Neuronal stem cell (in vitro differentiated cells): ENCODE data around the gene TRPM1. TPM values are rescaled to one million over a fixed set of nuclear protein-coding genes. Genes with fewer than 3 reads are reported as not detected.

ENCODE experiments used
- DNase-seq: peaks from one replicate; pipeline ENCODE4 v3.0.0-alpha.2; 2013; ENCODE audit warnings: low spot score
- H2AFZ ChIP-seq: one replicate; pipeline ENCODE4 v1.6.1; 2013; ENCODE audit warnings: mild to moderate bottlenecking, low read length, inconsistent platforms
- H2AK5ac ChIP-seq: 2 replicates; pipeline ENCODE4 v1.6.1; 2013; ENCODE audit warnings: low read depth, mild to moderate bottlenecking, inconsistent platforms, low read length, moderate library complexity, mixed read lengths
- H2BK120ac ChIP-seq: 2 replicates; pipeline ENCODE4 v1.6.1; 2013; ENCODE audit warnings: low read depth, mild to moderate bottlenecking, inconsistent platforms, low read length, moderate library complexity, mixed read lengths
- H2BK12ac ChIP-seq: one replicate; pipeline ENCODE4 v1.6.1; 2013; ENCODE audit warnings: low read length, inconsistent platforms
- H2BK15ac ChIP-seq: 2 replicates; pipeline ENCODE4 v1.6.1; 2013; ENCODE audit warnings: mild to moderate bottlenecking, low read length, inconsistent platforms, mixed read lengths
- H2BK5ac ChIP-seq: one replicate; pipeline ENCODE4 v1.6.1; 2013; ENCODE audit warnings: inconsistent platforms, mild to moderate bottlenecking, low read length, moderate library complexity
- H3K14ac ChIP-seq: one replicate; pipeline ENCODE4 v1.6.1; 2013; ENCODE audit warnings: low read length, inconsistent platforms
- H3K18ac ChIP-seq: 2 replicates; pipeline ENCODE4 v1.6.1; 2013; ENCODE audit warnings: low read length, inconsistent platforms
- H3K23ac ChIP-seq: 2 replicates; pipeline ENCODE4 v1.6.1; 2013; ENCODE audit warnings: low read depth, mild to moderate bottlenecking, mixed read lengths, low read length, inconsistent platforms; ENCODE audit not compliant: poor library complexity
- H3K27ac ChIP-seq: replicated peaks from 3 replicates; pipeline ENCODE4 v1.5.1; 2013; ENCODE audit warnings: low read length, inconsistent platforms
- H3K27me3 ChIP-seq, 3 experiments: 2 replicates each; pipeline ENCODE4 v1.6.1; 2013; ENCODE audit warnings: low read length in 3 of 3, mild to moderate bottlenecking in 2 of 3, inconsistent platforms in 1 of 3, low read depth in 1 of 3, mixed read lengths in 1 of 3, moderate library complexity in 1 of 3; ENCODE audit not compliant: control insufficient read depth in 3 of 3, insufficient read depth in 3 of 3
- H3K36me3 ChIP-seq, 2 donors: replicated peaks in 1 of 2; 2 replicates each; pipeline ENCODE4 v1.6.1; 2013; ENCODE audit warnings: low read length in 2 of 2; ENCODE audit not compliant: control insufficient read depth in 2 of 2, insufficient read depth in 2 of 2
- H3K4ac ChIP-seq: 2 replicates; pipeline ENCODE4 v1.6.1; 2013; ENCODE audit warnings: inconsistent platforms, mild to moderate bottlenecking, low read length, moderate library complexity
- H3K4me1 ChIP-seq, 2 donors: 1 replicate in 1 of 2; 2 replicates in 1 of 2; pipeline ENCODE4 v1.6.1; 2013; ENCODE audit warnings: low read length in 2 of 2, low read depth in 1 of 2; ENCODE audit not compliant: control insufficient read depth in 2 of 2, insufficient read depth in 1 of 2
- H3K4me2 ChIP-seq: one replicate; pipeline ENCODE4 v1.6.1; 2013; ENCODE audit warnings: mild to moderate bottlenecking, low read length, inconsistent platforms; ENCODE audit not compliant: insufficient read depth, poor library complexity, severe bottlenecking
- H3K4me3 ChIP-seq, 2 donors: 2 replicates each; pipeline ENCODE4 v1.5.1; 2013; ENCODE audit warnings: low read length in 2 of 2, mild to moderate bottlenecking in 2 of 2, inconsistent platforms in 1 of 2, moderate library complexity in 1 of 2
- H3K79me1 ChIP-seq: one replicate; pipeline ENCODE4 v1.6.1; 2013; ENCODE audit warnings: low read depth, mild to moderate bottlenecking, inconsistent platforms, low read length, moderate library complexity
- H3K9ac ChIP-seq: one replicate; pipeline ENCODE4 v1.6.1; 2013; ENCODE audit warnings: mild to moderate bottlenecking, low read depth, low read length, inconsistent platforms; ENCODE audit not compliant: poor library complexity
- H3K9me3 ChIP-seq, 2 donors: replicated peaks in 1 of 2; 2 replicates each; pipeline versions ENCODE3 to v1.6.1; 2013; ENCODE audit warnings: low read length in 2 of 2, mild to moderate bottlenecking in 2 of 2, inconsistent platforms in 1 of 2, low read depth in 1 of 2, mixed read lengths in 1 of 2, moderate library complexity in 1 of 2; ENCODE audit not compliant: control insufficient read depth in 2 of 2, insufficient read depth in 1 of 2
- H4K8ac ChIP-seq: one replicate; pipeline ENCODE4 v1.6.1; 2013; ENCODE audit warnings: low read depth, mild to moderate bottlenecking, inconsistent platforms, low read length, moderate library complexity
- H4K91ac ChIP-seq: one replicate; pipeline ENCODE4 v1.6.1; 2013; ENCODE audit warnings: low read length, low read depth, mild to moderate bottlenecking, inconsistent platforms; ENCODE audit not compliant: poor library complexity
- WGBS, 2 donors: extraction: QIAGEN DNeasy Blood & Tissue Kit; methylation state at CpG; one replicate each; pipeline ENCODE4 v1.1.7; 2013; ENCODE audit warnings: missing lambda C conversion rate in 2 of 2, mixed read lengths in 1 of 2; ENCODE audit not compliant: insufficient read length in 2 of 2, insufficient replicate concordance in 1 of 2; ENCODE audit errors: extremely low coverage in 2 of 2; 5-methylcytosine and 5-hydroxymethylcytosine counted together
- small RNA-seq: library from polyadenylated mRNA; stranded (forward); fragments of <200 nt; extraction: miRNeasy Mini kit (QIAGEN cat#:217004); gene quantifications from one replicate; pipeline ENCODE3, GENCODE V24; 2013; ENCODE audit not compliant: insufficient read depth

The TRPM1 gene

DNA sequence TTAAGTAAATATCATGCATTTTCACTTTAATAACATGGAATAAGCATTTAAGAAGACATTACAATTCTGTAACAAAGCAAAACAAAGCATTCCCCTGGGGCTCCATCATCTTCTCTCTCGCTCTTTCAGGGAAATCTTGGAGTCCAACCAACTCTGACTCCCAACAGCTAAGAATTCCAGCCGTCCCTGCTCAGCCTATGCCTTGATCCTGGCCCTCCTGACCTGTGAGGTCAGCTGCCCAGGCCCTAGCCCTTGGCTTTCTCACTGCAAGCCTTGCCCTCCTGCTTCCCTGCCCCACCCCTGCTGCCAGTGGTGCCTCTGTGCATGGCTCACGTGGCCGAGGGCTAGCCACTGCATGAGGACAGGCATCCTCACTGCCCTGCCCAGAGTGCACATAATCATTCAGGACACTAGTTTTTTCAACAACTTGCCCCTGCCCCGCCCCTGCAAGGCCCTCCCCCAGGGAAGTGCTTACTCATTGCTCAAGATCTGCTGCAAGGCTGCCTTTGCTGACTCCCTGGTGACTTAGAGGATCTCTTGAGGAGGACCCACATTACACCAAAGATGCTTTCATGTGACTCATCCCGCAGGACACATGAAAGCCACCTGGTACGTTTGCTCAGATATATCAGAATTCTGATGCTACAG, 147.7 kb downstream of the TRPM1 start:
- no CpG with 5 or more reads among the region's 7 CpGs for WGBS, 2 donors
- H3K36me3 ChIP-seq = peaks cover 18 to 95% of the 10 kb centered on the region in 2 donors

DNA sequence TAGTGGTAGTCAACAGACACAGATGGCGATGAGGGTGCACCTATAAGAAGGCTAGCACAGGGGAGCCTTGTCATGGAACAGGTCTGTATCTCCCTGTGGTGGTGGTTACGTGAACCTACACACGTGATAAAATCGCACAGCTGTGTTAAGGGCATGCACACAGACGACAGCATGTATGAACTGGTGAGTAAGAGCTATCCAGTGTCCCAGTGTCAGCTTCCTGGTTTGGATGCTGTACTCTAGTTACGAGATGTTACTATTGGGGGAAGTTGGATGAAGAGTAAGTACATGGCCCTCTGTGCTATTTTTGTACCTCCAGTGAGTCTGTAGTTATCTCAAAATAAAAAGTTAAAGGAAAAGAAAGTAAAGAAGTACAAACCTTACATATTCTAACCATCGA, 148.3 kb downstream of the TRPM1 start:
- Histone ChIP-seq H3K14ac (no peak overlapping the region), H3K4me3 (no peak overlapping the region), H2BK5ac (no peak overlapping the region), H3K27me3 (no peaks in the 10 kb centered on the region), H4K91ac (no peak overlapping the region), H3K4me1 (peaks cover 0 to 1% of the 10 kb centered on the region in 2 donors), H3K79me1 (no peaks in the 10 kb centered on the region), H3K4me2 (no peak overlapping the region), H3K9ac (no peak overlapping the region), H2AFZ (no peak overlapping the region), H4K8ac (no peak overlapping the region), H3K23ac (no peak overlapping the region), H3K18ac (no peak overlapping the region), H3K9me3 (peaks cover 2 to 16% of the 10 kb centered on the region in 2 donors), H3K36me3 (peaks cover 16 to 95% of the 10 kb centered on the region in 2 donors), H2BK15ac (no peak overlapping the region), H2BK120ac (no peak overlapping the region), H3K27ac (no peak overlapping the region), H3K4ac (no peak overlapping the region), H2AK5ac (no peak overlapping the region), H2BK12ac (no peak overlapping the region)
- WGBS, 2 donors = no CpG with 5 or more reads among the region's 7 CpGs
- DNase-seq = no peak

More for the DNA sequence above, 147.7 kb downstream of the TRPM1 start:
- no peak overlapping the region for H4K91ac ChIP-seq
- H3K9ac ChIP-seq = no peak overlapping the region
- peaks cover 2 to 14% of the 10 kb centered on the region in 2 donors for H3K9me3 ChIP-seq
- no peak for DNase-seq
- H3K4me3 ChIP-seq = no peak overlapping the region
- no peak overlapping the region for H3K4ac ChIP-seq
- H2AFZ ChIP-seq = no peak overlapping the region
- H2BK5ac ChIP-seq = no peak overlapping the region
- H3K4me2 ChIP-seq = no peak overlapping the region
- H2BK15ac ChIP-seq = no peak overlapping the region
- peak overlapping the region; percentile 59 for H3K14ac ChIP-seq
- H2BK12ac ChIP-seq = no peak overlapping the region
- H3K79me1 ChIP-seq = no peaks in the 10 kb centered on the region
- H2BK120ac ChIP-seq = no peak overlapping the region
- no peak overlapping the region for H4K8ac ChIP-seq
- H3K27ac ChIP-seq = no peak overlapping the region
- peak overlapping the region; percentile 79 for H2AK5ac ChIP-seq
- peak overlapping the region; percentile 83 for H3K23ac ChIP-seq
- H3K27me3 ChIP-seq = no peaks in the 10 kb centered on the region
- H3K4me1 ChIP-seq = peaks cover 0 to 1% of the 10 kb centered on the region in 2 donors
- H3K18ac ChIP-seq = peak overlapping the region; percentile 44

Small RNA genes lying within 50 kb of the gene (small RNA-seq; reads per million reads assigned to genes)
- gene MIR211 = 4.7 reads per million, percentile 17 among the genes with 10 or more reads in this experiment
- not detected for gene RNU6-466P
